GM18511 (cell line): ENCODE data around the gene TEDC2.
A peak's percentile ranks its signal among the peaks of the same experiment; 100 is the strongest.
"Not testable (repeated sequence)": the region's sequence is repeated elsewhere in the genome, so short reads cannot be mapped to it uniquely, and the experiment has no call there.

Experiments
- ATAC-seq: cut with Tn5 transposase; IDR thresholded peaks from one replicate; pipeline ENCODE4 v1.9.1; 2021; ENCODE audit warnings: mild to moderate bottlenecking, moderate library complexity; ENCODE audit not compliant: unreplicated experiment

Gene TEDC2

DNA sequence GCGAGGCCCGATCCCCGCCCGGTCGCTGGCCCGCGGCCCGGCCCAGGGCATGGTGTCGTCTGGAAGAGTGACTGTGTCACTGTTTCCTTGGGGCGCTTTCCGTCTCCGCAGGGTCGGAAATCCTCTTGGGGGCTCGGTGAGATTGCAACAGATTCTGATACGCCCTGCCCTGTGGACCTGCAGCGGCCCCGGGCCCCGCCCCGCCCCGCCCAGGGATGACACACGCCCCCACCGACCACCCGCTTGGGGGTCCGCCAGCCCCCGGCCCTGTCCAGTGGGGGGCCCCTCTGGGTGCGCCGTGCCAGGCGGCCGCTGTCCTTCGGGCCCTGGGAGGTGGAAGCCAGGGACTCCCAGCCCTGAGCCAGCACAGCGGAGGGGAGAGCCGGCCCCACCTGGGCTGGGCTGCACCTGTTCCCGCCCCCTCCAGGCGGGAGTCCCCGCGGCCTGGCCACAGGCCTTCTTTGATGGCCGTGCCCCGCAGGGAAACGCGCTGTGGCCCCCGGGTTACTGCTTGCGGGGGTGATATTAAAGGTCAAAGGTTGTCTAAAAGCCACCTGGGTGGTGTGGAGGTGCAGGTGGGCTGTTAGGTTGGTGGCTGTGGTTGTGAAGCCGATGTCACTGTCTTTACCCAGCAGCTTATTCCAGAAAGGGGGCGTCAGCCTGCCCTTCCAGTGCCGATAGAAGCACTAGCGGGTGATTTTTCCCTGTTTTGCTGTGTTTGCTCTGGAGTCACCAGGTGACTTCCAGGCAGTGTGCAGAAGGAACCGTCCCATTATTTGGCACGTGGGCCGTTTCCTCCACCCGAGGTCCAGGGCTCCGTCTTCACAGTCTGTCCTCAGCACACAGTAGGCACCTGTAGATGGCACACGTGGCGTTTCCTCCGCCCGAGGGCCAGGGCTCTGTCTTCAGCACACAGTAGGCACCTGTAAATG, 15.8 kb downstream of the TEDC2 start:
- peak; percentile 9 for ATAC-seq

DNA sequence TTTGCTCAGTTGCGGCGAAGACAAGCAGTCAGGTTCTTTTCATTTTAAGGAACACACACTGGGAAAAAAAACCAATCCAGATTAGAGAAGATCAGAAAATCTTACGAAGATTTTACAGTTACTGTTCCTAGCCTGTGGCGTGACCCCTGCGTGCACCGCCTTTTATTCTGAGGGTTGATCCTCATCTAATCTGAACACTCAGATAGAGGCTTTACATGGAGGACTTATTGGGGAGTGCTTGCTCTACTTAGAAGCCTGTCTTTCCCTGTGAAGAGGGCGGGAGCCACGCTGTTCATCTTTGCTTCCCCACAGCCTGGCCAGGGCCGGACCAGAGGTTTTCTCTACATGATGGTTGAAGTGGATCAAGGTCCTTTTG, 16.4 kb downstream of the TEDC2 start:
- ATAC-seq: no peak

DNA sequence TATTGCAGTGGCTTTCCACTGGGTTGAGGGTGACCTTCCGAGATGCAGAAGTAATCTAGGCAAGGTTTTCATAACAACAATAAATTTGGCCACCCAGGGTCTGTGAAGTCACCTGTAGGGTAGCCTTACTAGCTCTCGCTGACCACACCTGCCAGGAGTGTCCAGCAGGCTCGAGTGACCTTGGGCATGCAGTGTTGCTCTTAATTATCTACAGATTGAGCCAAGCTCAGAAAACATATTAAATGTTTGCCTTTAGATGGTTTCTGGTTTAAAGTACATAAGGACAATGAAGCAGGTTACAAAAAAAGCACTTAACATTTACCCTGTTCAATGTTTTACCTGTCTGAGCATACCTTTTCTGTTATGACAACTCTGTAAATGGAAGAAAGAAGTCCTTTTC, 16.8 kb downstream of the TEDC2 start:
- ATAC-seq: no peak

DNA sequence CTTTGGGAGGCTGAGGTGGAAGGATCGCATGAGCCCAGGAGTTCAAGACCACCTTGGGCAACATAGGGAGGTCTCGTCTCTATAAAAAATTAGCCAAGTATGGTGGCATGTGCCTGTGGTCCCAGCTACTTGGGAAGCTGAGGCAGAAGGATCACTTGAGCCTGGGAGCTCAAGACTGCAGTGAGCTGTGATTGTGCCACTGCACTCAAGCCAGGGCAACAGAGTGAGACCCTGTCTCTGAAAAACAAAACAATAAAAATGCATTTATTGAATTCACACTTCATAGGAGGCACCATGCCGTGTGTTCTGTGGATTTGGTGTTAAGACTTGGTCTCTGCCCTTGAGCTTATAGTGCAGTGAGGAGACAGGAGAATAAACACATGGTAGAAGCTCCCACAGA, 17.4 kb downstream of the TEDC2 start:
- ATAC-seq: no peak

DNA sequence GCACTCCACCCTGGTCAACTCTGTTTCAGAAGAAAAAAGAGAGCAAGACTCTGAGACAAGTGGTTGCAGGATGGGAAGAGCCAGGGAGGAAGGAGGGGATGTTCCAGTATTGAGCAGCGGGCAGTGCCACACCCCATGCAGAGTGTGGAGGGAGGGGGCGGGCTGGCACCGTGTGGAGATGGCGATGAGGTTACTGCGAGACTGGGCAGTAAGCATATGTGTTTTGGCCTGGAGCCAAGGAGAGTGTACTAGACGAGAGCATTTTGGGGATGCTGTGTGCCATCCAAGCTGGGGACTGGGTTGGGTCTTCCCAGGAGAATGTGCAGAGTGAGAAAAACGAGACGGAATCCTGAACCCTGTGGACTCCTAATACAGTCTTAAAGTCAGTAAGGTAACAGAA, 18.4 kb downstream of the TEDC2 start:
- ATAC-seq: no peak

DNA sequence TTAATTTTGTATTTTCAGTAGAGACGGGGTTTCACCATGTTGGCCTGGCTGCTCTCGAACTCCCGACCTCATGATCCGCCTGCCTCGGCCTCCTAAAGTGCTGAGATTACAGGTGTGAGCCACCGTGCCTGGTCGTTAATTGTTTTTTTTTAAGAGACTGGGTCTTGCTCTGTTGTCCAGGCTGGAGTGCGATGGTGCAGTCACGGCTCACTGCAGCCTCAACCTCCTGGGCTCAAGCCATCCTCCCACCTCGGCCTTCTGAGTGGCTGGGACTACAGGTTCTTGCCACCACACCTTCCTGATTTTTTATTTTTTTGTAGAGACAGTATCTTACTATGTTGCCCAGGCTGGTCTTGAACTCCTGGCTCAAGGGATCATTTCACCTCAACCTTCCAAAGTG, 20.1 kb downstream of the TEDC2 start:
- ATAC-seq: not testable (repeated sequence)

DNA sequence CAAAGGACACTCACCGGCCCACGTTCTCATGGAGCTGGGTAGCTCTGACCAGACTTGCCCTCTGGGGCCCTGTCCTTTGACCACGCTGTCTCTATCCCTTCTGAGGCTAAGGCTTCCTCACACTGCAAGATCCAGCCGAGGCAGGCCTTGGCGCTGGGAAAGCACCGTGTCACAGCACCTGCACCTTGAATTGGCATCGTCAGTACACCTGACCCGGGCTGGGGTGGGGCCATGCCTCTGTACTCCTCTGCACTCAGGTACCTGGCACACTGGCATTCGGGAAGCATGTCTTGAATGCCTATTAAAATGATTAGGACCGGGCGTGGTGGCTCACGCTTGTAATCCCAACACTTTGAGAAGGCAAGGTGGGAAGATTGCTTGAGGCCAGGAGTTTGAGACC, 21.0 kb downstream of the TEDC2 start:
- ATAC-seq: no peak

DNA sequence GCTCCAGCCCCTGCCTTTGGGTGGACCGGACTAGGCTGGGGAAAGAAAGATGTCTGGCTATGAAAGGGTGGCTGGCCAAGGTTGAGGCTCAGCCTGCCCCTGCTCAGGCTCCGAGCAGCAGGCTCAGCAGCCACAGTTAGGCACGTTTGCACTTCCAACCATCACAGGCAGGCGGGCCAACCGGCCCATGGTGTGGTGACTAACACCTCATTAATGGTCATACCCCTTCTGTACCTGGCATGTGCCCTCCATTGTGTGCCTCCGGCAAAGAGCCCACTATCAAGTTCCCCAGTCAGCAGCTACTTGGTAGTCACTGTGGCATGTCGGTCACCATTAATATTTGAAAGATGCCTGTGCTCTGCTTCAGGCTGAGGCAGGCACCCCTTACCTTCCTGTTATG, 21.8 kb downstream of the TEDC2 start:
- ATAC-seq: no peak

DNA sequence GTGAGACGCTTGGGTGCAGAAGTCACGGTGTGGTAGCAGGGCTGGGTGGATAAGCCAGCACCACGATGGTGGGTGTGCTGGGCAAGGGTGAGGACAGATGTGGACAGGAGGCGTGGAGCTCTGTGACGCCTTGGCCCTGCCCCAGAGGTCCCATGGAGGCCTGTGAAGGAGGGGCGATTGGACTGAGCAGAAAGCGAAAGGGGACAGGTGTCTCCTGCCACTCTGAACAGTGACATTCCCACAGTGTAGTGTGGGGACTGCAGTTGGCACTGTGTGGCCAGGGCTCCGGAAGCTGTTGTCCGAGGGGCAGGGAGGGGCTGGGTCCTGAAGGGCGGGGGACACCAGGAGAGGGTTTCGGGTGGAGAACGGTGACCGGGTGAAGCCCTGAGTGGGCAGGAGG, 22.3 kb downstream of the TEDC2 start:
- ATAC-seq: no peak

DNA sequence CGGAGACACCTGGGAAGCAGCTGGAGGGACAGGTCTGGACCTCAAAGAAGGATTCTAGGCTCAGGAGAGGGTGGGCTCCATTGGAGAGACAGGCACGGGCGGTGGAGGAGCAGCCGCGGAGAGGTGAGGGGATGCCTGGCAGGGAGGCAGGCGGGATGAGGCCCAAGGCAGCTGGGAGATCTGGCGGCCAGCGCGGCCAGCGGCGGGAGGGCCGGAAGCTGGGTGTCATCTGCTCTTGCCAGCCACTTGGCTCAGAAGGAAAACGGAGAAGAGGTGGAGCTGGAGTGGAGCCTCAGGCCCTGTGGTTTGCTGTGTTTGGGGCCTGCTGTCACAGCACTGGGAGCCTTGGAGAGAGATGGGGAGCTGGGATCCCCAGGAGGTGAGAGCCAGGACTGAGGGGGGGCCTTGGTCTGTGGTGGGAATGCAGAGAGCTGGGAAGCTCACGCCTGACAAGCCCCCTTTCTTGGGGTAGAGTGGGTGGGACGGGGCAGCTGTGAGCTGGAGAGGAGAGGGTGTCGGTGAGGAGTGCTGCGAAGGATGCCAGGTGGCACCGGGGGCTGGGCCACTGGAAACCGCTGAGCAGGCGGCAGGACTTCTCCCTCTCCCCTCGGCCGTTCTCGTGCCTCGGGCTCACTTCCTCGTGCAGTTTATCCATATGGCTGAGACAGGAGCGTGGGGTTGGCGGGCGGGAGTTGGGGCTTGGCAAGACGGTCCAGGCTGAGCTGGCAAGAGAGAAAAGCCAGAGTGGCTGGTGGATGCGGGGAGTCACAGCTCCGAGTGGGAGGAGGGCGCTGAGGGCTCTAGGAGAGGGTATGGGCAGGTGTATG, 23.0 kb downstream of the TEDC2 start:
- no peak for ATAC-seq

DNA sequence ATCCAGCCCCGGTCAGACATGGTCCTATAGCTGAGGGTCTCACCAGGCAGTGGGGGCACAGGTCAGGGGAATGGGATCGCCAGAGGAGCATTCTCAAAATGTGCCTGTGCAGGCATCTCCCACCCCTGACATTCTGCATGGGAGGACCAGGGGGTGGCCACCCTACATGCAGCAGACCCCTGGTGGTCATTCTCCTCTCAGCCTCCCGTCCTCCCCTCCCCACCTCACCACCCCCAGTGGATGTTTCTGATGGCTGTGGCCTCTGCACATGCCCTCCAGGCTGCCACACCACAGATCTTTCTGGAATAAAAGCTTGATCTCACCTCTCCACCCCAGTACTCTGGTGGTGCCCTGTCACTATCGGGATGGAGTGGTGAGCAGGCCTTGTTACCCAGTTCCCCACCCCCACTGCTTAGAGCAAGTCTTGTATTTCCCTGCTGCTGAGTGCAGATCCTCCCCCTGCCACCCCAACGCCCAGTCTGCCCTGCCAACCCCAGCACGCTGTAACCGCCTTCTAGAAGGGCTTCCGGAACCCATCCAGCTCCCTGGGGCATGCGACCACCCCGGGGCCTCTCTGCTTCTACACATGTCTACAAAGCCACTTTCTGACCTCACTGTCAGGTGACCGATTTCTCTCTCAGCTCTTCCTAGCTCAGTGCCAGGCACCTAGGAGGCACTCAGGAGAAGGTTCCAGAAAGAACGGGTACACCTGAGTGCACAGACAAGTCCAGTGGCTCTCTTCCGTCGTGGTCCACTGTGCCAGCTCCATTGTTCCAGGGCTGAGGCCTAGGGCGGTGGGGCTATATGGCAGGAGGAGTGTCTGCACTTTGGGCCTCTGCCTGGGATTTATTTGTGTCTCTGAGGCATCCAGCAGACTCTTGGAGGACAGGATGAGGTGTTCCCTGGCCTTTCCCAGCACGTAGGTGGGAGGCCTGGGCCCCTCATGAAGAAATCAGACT, 24.3 kb downstream of the TEDC2 start:
- no peak for ATAC-seq

DNA sequence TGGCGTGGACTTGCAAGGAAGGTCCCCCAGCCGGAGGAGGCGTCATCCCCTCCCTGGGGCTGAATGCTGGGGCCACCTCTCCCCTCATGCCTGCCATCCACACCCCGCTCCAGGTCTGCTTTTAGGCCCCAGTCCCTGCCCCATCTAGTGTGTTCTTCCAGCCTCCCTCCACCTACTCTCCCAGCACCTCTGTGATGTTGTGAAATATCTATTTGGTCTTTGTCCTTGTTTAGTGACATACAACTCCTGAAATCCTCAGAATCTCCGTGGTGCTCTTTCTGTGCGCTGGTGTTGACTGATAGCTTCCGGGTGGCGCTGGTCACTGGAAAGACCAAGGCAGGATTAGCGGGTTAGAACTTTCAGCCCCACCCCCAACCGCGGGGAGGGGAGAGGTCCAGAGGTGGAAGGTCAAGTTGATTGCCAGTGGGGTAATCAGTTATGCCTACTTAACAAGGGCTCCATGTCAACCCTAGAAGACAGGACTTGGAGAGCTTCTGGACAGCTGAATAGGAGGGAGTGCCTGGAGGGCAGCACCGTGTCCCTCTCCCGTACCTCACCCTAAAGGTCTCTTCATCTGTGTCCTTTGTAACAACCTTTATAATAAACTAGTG, 25.1 kb downstream of the TEDC2 start:
- no peak for ATAC-seq

DNA sequence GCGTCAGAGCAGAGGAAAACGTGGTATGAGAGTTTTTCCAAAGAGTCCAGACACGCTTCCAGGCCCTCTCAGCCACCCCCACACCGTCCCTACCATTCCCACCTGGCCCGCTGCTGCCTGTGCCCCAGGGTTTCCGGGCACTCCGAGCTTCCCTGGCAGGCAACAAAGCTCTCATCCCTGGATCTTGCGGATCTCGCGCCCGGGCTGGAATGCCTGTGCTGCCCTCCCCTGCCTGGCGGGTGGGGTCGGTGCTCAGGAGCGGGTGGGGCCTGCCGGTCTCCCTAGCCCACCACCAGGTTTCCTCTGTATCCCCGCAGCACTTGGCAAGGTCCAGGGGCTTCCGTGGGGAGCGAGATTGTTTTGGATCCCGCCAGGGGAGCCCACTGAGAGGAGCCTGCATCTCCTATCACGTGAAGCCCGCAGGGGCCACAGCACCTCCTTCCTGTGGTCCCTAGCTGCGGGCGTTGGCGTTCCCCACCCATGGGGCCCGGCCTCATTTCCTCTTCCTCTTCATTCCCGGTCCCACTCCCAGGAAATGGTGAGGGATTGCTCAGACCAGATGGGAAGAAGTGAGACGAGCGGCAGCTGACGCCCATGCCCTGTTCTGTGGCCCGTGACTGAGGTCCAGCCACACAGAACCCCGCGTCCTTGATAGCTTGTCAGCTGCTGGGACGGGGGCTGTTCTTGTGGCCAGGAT, 26.1 kb downstream of the TEDC2 start:
- ATAC-seq: no peak

DNA sequence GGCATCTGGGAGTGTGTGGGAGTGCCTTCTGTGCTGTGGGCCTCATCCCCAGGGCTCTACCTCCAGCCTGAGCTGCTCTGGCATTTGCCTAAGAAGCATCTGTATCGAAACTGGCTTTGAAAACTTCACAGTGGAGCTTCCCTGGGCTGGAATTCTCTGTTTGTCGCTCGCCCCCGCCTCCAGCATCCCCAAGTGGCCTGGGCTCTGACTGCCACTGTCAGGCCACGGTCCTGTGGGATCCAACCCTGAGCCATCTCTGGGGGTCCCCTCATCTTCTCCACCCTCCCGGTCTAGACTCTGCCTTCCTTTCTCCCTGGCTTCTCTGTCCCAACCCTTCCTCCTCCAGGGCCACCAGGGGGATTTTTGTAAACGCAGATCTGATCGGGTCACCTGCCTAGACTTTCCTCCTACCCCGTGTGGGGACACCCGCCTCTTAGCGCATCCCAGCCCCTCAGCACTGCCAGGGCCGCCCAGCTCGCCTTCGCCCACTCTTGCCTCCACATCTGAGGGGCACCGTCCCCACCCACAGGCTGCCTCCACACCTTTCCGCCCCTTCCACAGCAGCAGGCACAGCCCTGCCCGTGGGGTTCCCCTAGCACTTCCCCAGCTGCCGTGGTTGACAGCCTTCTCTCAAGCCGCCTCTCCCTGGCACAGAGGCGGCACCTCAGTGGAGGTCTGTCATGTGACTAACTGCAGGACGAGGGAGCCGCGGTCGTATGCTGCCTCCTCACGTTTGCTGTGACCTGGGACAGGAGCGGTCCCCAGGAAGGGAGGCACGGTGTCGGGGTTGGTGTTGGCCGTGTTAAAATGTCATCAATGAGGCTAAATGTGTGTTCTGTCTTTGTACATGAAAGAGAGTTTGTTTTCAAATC, 27.0 kb downstream of the TEDC2 start:
- ATAC-seq: peak; percentile 89

DNA sequence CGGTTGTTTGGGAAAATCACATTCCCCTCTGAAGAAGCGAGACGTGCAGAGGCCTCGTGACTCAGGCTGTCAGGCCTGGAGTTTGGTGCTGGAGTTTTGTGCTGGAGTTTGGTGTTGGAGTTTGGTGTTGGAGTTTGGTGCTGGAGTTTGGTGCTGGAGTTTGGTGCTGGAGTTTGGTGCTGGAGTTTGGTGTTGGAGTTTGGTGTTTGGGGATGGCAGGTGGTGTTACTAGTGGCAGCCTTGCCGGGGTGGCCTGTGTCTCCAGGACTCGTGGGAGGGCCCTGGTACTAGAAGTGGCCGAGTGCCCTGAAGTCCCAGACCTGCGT, 27.6 kb downstream of the TEDC2 start:
- ATAC-seq: no peak

DNA sequence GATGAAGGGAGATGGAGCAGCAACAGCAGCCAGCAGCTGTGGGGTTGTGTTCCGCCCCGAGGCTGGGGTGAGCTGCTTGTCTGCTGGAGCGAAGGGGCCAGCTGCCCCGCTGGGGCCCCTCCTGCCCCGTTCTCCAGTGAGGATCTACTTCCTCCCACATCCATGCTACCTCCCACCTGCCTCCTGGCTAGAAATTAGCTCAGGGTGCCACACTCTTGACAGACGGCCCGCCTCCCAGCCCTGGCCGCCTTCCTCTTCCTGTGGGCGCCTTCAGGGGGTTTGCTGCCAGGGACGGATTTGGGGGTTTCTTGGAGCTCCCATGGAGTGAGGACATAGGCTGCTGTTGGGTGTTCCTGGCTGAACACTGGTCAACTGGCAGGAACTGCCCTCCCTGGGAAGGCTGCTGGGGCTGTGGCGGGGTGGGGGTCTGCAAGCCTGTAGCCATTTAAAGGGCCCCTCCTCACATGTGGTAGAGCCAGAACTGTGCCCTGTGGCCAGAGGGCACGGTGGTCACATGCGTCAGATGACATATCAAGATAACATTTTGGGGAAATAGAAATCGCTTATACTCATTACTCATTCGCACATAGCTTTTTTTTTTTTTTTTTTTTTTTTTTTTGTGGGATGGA, 28.1 kb downstream of the TEDC2 start:
- ATAC-seq: no peak

DNA sequence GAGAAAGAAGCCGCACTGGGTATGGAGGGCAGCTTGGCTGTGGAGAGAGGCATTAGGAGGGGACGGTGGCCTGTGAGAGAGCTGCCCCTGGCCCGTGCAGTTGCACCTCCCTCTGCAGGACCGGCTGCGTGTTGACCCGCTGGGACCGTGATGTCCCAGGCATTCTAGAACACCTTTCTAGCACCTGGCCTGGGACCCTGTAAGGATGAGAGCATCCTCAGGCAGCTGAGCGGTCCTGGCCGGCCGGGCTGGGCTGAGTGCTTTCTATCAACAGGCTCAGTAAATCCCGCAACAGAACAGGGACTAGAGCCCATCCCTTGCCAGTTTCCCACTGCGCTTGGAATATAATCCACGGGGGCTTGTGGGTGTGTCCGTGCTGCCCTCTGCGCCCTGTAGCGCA, 29.7 kb downstream of the TEDC2 start:
- no peak for ATAC-seq

DNA sequence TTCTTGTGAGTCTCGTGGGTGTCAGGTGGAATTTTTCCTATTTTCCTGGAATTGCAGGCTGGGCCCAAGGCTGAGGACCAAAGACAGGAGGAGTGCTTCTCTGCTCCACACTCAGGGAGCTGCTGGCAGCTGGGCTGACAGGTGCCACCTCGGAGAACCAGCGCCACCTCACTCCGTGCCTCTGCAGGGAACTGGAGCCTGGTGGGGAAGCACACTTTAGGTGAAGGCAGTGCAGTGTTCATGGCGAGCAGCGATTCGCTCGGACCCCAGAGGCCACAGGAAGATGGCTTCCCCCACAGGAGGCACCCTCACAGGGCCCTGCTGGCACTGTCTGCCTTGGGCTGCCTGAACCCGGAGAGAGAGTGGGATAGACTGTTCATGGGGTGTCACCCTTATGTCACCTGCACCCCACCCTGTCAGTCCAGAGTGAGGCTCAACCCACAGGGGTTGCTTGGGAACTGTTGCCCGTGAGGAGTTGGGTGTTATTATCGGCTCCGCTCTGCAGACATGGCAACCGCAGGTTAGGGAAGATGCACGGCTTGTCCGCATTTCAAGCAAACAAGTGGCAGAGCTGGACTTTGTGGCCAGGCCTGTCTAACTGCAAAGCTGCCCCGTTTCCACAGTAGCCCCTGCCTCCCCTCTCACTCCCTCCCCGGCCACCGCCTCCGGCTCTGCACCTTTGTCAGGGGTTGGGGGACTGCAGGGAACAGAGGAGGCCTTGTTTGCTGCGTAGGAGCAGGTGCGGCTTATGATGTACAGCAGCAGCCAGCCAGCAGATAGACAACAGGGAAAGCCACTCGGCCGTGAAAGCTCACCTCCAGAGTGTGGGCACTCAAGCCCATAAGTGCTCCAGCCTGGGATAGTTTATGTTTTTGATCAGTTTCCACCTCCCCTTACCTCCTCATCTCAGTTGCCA, 30.5 kb downstream of the TEDC2 start:
- ATAC-seq: no peak
